Epithelial cell of esophagus (primary cell): ENCODE data around the gene ZNF45.

Experiments used
- DNase-seq: peaks from one replicate; pipeline ENCODE4 v3.0.0; 2010; ENCODE audit warnings: low read depth
- H3K4me3 ChIP-seq: 2 replicates; pipeline ENCODE4 v1.5.1; 2011; ENCODE audit warnings: mild to moderate bottlenecking, low read length, control low read depth
- CTCF ChIP-seq: IDR thresholded peaks from 2 replicates; pipeline ENCODE4 v1.5.1; 2011; ENCODE audit warnings: low read depth, mild to moderate bottlenecking, low read length, control low read depth, inconsistent platforms; ENCODE audit not compliant: insufficient read depth; ENCODE audit errors: missing control alignments

ZNF45 gene

GRCh38 chr19:43936188-43936587, 1.1 kb upstream of the ZNF45 start:
- no peak for TF ChIP-seq CTCF
- DNase-seq, result no peak

GRCh38 chr19:43934055-43934984, 762 bp downstream of the ZNF45 start:
- no peak for TF ChIP-seq CTCF
- DNase-seq, result peak; percentile 13
- peak overlapping the region; percentile 86 for H3K4me3 ChIP-seq

More at GRCh38 chr19:43936188-43936587, 1.1 kb upstream of the ZNF45 start:
- no peak overlapping the region for H3K4me3 ChIP-seq

DNA sequence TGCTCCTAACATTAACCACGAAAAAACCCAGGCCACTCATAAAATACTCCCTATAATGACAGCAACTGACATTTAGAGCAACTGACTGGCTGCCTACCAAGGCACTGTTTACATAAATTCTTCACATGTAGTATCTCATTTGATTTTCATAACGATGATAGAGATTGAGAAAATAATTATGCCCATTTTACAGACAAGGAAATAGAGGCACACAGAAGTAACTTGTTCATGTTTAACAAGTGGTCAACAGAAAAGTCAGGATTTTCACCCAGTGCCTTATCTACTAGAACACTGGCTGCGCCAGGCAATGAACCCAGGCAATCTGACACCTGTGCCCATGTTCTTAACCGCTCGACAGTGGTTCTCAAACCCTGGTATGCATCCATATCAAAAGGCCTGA, 6.3 kb downstream of the ZNF45 start:
- TF ChIP-seq CTCF, result no peak
- no peak for DNase-seq

DNA sequence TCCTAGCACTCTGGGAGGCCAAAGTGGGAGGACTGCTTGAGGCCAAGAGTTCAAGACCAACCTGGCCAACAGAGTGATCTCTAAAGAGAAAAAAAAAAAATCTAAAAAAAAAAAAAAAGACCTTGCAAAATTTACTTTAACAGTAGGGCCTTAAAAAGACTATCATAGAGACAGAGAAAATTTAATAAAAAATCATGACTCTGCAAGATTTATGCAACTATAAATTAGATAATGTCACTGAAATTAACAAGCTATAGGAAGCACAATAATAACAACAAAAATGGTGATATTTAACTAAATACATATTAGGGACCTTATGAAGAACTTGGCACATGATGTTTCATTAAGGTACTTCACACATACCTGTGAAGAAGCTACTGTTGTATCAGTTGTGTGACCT, 11.2 kb downstream of the ZNF45 start:
- no peak overlapping the region for H3K4me3 ChIP-seq
- TF ChIP-seq CTCF, result no peak
- DNase-seq, result no peak

More for the DNA sequence above, 6.3 kb downstream of the ZNF45 start:
- H3K4me3 ChIP-seq, result no peak overlapping the region

DNA sequence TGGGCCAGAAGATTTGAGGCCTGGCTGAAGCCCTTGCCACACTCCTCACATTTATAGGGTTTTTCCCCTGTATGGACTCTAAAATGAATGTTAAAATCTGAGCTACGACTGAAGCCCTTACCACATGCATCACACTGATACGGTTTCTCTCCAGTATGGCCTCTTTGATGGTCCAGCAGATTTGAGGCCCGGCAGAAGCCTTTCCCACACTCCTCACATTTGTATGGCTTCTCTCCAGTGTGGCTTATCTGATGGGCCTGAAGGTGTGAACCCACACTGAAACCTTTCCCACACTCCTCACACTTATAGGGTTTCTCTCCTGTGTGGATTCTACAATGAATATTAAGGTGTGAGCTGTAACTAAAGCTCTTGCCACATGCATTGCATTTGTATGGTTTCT, 21.0 kb downstream of the ZNF45 start:
- DNase-seq, result no peak
- no peak overlapping the region for H3K4me3 ChIP-seq
- no peak for TF ChIP-seq CTCF

DNA sequence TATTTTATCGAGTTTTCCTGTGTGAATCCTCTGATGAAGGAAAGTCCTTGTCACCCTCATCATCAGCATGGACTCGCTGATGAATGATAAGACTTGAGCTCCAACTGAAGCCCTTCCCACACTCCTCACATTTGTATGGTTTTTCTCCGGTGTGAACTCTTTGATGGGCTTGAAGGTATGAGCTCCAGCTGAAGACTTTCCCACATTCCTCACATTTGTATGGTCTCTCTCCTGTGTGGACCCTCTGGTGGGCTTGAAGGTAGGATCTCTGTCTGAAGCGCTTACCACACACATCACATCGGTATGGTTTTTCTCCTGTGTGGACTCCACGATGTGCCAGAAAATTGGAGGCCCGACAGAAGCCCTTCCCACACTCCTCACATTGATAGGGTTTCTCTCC, 21.7 kb downstream of the ZNF45 start:
- no peak for DNase-seq
- TF ChIP-seq CTCF, result no peak
- H3K4me3 ChIP-seq, result no peak overlapping the region

DNA sequence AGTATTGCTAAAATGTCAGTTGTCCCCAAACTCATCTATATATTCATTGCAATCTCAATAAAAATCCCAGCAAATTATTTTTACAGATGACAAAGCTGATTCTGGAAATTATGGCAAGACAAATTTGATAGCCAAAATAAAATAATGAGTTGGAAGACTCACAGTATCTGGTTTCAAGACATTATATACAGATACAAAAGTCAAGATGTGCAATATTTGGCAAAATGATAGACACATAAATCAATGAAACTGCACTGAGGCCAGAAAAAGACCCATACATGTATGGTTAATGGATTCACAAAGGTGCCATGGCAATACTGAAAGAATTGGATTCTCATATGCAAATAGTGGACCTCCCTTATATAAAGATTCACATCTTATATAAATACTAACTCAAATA, 24.2 kb downstream of the ZNF45 start:
- TF ChIP-seq CTCF, result no peak
- DNase-seq, result no peak
- no peak overlapping the region for H3K4me3 ChIP-seq
